HL-60 (cell line): ENCODE data around the gene ATP5MC3.

Source experiments
- DNase-seq, 2 experiments: peaks; one replicate each; pipeline ENCODE4 v3.0.0-alpha.2; 2010 to 2020; ENCODE audit warnings: low read depth in 1 of 2, low spot score in 1 of 2
- H3K27ac ChIP-seq: fragments of 250-450 bp; sonication (Bioruptor Pico); replicated peaks from 2 replicates; pipeline ENCODE4 v1.5.1; 2020; ENCODE audit warnings: mild to moderate bottlenecking, moderate library complexity
- H3K27me3 ChIP-seq: fragments of 250-450 bp; sonication (Bioruptor Pico); 2 replicates; pipeline ENCODE4 v1.5.1; 2021; ENCODE audit warnings: mild to moderate bottlenecking, moderate library complexity; ENCODE audit not compliant: insufficient read depth, poor library complexity, severe bottlenecking
- H3K4me3 ChIP-seq: replicated peaks from 2 replicates; pipeline ENCODE4 v1.5.1; 2011; ENCODE audit warnings: mild to moderate bottlenecking, control low read depth, low read length; ENCODE audit not compliant: insufficient read depth
- CTCF ChIP-seq: IDR thresholded peaks from one replicate; pipeline ENCODE4 v1.5.1; 2011; ENCODE audit warnings: low read length, control low read depth, inconsistent platforms; ENCODE audit not compliant: insufficient read depth
- GABPA ChIP-seq: IDR thresholded peaks from 2 replicates; pipeline ENCODE4 v1.6.1; 2012; ENCODE audit warnings: low read depth
- POLR2AphosphoS5 ChIP-seq: IDR thresholded peaks from 2 replicates; pipeline ENCODE4 v1.6.1; 2012; ENCODE audit warnings: low read depth
- SPI1 ChIP-seq: IDR thresholded peaks from 2 replicates; pipeline ENCODE4 v1.6.1; 2012; ENCODE audit warnings: low read depth, mild to moderate bottlenecking, borderline replicate concordance
- TF ChIP-seq, protein P1 (sequence below): IDR thresholded peaks from 2 replicates; pipeline ENCODE4 v1.6.1; 2012; ENCODE audit warnings: low read depth; ENCODE audit not compliant: insufficient replicate concordance

Gene ATP5MC3

DNA sequence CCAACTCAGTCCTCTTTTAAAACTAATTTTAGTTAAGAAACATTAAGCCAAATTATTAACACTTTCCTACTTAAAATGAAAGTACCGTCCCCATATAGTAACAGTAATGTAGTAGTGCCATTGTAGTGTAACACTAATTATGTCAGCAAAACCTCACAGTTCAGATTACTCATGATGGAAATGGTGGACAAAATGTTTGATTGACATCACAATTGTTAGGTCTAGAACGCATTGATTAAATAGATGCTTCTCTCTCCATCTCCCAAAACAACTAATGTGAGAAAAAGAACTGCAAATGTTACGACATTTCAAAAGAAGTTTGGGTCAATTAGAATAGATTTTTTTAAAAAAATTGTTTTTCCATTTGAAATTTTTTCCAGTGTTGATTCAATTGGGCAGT lies 12.3 kb downstream of the ATP5MC3 start:
- Histone ChIP-seq H3K27ac (peak overlapping the region; percentile 78), H3K27me3 (no peaks in the 10 kb centered on the region), H3K4me3 (no peak overlapping the region)
- TF ChIP-seq, protein P1, sequence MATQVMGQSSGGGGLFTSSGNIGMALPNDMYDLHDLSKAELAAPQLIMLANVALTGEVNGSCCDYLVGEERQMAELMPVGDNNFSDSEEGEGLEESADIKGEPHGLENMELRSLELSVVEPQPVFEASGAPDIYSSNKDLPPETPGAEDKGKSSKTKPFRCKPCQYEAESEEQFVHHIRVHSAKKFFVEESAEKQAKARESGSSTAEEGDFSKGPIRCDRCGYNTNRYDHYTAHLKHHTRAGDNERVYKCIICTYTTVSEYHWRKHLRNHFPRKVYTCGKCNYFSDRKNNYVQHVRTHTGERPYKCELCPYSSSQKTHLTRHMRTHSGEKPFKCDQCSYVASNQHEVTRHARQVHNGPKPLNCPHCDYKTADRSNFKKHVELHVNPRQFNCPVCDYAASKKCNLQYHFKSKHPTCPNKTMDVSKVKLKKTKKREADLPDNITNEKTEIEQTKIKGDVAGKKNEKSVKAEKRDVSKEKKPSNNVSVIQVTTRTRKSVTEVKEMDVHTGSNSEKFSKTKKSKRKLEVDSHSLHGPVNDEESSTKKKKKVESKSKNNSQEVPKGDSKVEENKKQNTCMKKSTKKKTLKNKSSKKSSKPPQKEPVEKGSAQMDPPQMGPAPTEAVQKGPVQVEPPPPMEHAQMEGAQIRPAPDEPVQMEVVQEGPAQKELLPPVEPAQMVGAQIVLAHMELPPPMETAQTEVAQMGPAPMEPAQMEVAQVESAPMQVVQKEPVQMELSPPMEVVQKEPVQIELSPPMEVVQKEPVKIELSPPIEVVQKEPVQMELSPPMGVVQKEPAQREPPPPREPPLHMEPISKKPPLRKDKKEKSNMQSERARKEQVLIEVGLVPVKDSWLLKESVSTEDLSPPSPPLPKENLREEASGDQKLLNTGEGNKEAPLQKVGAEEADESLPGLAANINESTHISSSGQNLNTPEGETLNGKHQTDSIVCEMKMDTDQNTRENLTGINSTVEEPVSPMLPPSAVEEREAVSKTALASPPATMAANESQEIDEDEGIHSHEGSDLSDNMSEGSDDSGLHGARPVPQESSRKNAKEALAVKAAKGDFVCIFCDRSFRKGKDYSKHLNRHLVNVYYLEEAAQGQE: no peak
- TF ChIP-seq POLR2AphosphoS5 (no peak), SPI1 (no peak), CTCF (no peak), GABPA (no peak)
- DNase-seq: no peak

DNA sequence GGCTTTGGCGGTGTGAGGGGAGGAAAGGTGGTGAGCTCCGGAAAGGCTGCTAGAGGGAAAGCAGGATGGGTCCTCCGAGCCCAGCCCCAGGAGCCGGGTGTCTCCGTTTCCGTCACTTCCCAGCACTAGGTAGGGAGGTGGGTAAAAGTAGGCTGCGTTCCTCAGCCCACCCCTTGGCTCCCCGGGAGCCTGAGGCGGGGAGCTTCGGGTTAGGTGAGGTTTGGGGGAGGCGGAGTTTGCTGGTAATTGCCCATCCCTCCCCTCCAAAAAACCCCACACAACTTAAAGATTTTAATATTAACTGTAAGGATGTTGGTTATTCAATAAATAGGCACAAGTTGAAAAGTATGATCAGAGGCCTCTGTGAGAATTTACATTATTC lies 13.0 kb downstream of the ATP5MC3 start:
- no peak for TF ChIP-seq SPI1
- TF ChIP-seq, protein P1: no peak
- no peak for TF ChIP-seq GABPA
- no peak for TF ChIP-seq CTCF
- TF ChIP-seq POLR2AphosphoS5: no peak
- H3K27ac ChIP-seq: peak overlapping the region; percentile 78
- no peaks in the 10 kb centered on the region for H3K27me3 ChIP-seq
- DNase-seq: no peak
- H3K4me3 ChIP-seq: peak overlapping the region; percentile 56

- Histone ChIP-seq H3K4me3 (peak within 1 kb of the TSS; percentile 76), H3K27ac (peak within 1 kb of the TSS; percentile 97), H3K27me3 (no peaks in the 10 kb centered on the region)
- TF ChIP-seq, protein P1: peak; percentile 31
- TF ChIP-seq SPI1 (no peak), GABPA (no peak), POLR2AphosphoS5 (peak; percentile 60), CTCF (no peak)
- DNase-seq: peak; percentile 98 to 100
These were observed 13.5 kb downstream of the ATP5MC3 start, which contains the start of gene ATF2 for GRCh38 chr2:175167792-175168563. Gene ATF2 (minus strand): TSS chr2:175168203. CDS start chr2:175136443, 31,760 bp downstream.
